ENCODE data around the gene RNF167.
A peak's percentile ranks its signal among the peaks of the same experiment; 100 is the strongest.

Gene RNF167

DNA sequence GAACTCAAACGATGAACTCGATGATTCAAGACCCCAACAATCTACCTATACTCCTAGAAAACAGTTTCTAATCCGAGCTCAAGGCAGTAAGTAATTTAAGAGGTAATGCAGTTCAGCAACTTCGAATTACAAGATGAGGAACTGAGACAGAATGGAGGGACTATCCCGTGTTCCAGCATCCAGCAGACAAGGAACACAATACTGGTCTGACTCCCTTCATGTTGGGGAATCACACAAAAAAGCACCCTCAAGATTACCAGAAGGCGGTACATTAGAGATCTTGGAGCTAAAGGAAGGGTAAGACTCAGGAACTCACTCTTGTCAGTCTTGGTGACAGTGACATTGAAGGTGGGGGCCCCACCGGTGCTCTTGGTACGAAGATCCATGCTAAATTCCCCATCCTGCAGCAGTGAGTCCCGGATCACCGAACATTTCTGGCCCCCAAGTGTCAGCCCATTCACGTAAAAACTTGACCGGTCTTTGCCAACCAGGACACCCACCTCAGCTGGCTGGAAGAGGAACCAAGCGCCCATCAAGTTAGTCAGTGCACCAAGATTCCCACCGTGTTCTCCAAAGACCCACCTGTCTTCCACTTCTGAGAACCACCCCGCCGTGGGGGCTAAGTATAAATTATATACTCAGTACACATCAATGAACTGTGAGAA is 6.4 kb downstream of the RNF167 start:
- Histone ChIP-seq H4K20me1 (ENCODE audit: insufficient read depth, low read length) (peaks cover 28% of the 10 kb centered on the region), H3K79me2 (ENCODE audit: low read length) (peaks cover 74% of the 10 kb centered on the region), H3K36me3 (replicated peaks; ENCODE audit: insufficient read depth, low read length) (no peaks in the 10 kb centered on the region), H3K27me3 (replicated peaks; ENCODE audit: insufficient read depth, low read length) (no peaks in the 10 kb centered on the region), H3K4me2 (ENCODE audit: low read depth, low read length) (peak overlapping the region; percentile 95), H3K27ac (ENCODE audit: low read length) (peak overlapping the region; percentile 54), H3K4me3 (ENCODE audit: low read length) (peak overlapping the region; percentile 99), H2AFZ (ENCODE audit: low read length) (no peak overlapping the region), H3F3A (ENCODE audit: insufficient read depth, low read length) (peaks cover 75% of the 10 kb centered on the region), H3K9ac (ENCODE audit: low read length) (peak overlapping the region; percentile 99), H3K9me2 (replicated peaks; ENCODE audit: insufficient read depth, low read length) (no peaks in the 10 kb centered on the region), H3K4me1 (ENCODE audit: low read length) (peaks cover 46% of the 10 kb centered on the region), H3K9me3 (replicated peaks; ENCODE audit: insufficient read depth, low read length) (no peaks in the 10 kb centered on the region)
- DNase-seq = no peak
- TF ChIP-seq EZH2 (optimal IDR thresholded peaks at IDR 0.05; ENCODE audit: low read depth, low read length) (no peak), EZH2phosphoT487 (IDR thresholded peaks at IDR 0.05; ENCODE audit: low read length) (no peak)
- TF ChIP-seq, protein P1, sequence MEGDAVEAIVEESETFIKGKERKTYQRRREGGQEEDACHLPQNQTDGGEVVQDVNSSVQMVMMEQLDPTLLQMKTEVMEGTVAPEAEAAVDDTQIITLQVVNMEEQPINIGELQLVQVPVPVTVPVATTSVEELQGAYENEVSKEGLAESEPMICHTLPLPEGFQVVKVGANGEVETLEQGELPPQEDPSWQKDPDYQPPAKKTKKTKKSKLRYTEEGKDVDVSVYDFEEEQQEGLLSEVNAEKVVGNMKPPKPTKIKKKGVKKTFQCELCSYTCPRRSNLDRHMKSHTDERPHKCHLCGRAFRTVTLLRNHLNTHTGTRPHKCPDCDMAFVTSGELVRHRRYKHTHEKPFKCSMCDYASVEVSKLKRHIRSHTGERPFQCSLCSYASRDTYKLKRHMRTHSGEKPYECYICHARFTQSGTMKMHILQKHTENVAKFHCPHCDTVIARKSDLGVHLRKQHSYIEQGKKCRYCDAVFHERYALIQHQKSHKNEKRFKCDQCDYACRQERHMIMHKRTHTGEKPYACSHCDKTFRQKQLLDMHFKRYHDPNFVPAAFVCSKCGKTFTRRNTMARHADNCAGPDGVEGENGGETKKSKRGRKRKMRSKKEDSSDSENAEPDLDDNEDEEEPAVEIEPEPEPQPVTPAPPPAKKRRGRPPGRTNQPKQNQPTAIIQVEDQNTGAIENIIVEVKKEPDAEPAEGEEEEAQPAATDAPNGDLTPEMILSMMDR (IDR thresholded peaks at IDR 0.05; ENCODE audit: low read length) = no peak

DNA sequence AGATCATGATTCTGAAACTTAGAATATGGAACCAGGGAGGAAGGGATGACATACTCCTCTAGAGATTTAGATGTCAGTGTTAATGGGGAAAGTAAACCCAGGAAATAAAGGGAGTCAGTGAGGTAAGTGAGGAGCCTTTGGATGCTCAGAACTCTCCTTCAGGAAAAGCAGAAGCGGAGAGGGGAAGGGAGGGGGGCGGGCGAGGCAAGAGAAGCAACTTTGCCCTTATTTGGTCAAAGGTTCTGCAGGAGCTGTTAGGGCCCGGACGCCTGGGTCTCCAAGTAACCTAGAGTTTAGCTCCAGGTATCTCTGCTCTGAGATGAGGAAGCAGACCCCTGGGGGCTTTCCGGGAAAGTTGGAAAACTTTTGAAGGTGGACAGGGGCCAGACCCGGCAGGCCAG is 6.9 kb downstream of the RNF167 start:
- Histone ChIP-seq H3K4me3 (ENCODE audit: low read length) (peak overlapping the region; percentile 99), H3K4me1 (ENCODE audit: low read length) (peaks cover 48% of the 10 kb centered on the region), H3K9me3 (replicated peaks; ENCODE audit: insufficient read depth, low read length) (no peaks in the 10 kb centered on the region), H3K9me2 (replicated peaks; ENCODE audit: insufficient read depth, low read length) (no peaks in the 10 kb centered on the region), H3K79me2 (ENCODE audit: low read length) (peaks cover 69% of the 10 kb centered on the region), H3K4me2 (ENCODE audit: low read depth, low read length) (peak overlapping the region; percentile 95), H3K36me3 (replicated peaks; ENCODE audit: insufficient read depth, low read length) (no peaks in the 10 kb centered on the region), H3K9ac (ENCODE audit: low read length) (peak overlapping the region; percentile 99), H3K27me3 (replicated peaks; ENCODE audit: insufficient read depth, low read length) (no peaks in the 10 kb centered on the region), H3K27ac (ENCODE audit: low read length) (peak overlapping the region; percentile 54), H4K20me1 (ENCODE audit: insufficient read depth, low read length) (peaks cover 28% of the 10 kb centered on the region), H2AFZ (ENCODE audit: low read length) (no peak overlapping the region), H3F3A (ENCODE audit: insufficient read depth, low read length) (peaks cover 75% of the 10 kb centered on the region)
- TF ChIP-seq, protein P1 (IDR thresholded peaks at IDR 0.05; ENCODE audit: low read length) = no peak
- TF ChIP-seq EZH2 (optimal IDR thresholded peaks at IDR 0.05; ENCODE audit: low read depth, low read length) (no peak), EZH2phosphoT487 (IDR thresholded peaks at IDR 0.05; ENCODE audit: low read length) (no peak)
- DNase-seq = no peak

DNA sequence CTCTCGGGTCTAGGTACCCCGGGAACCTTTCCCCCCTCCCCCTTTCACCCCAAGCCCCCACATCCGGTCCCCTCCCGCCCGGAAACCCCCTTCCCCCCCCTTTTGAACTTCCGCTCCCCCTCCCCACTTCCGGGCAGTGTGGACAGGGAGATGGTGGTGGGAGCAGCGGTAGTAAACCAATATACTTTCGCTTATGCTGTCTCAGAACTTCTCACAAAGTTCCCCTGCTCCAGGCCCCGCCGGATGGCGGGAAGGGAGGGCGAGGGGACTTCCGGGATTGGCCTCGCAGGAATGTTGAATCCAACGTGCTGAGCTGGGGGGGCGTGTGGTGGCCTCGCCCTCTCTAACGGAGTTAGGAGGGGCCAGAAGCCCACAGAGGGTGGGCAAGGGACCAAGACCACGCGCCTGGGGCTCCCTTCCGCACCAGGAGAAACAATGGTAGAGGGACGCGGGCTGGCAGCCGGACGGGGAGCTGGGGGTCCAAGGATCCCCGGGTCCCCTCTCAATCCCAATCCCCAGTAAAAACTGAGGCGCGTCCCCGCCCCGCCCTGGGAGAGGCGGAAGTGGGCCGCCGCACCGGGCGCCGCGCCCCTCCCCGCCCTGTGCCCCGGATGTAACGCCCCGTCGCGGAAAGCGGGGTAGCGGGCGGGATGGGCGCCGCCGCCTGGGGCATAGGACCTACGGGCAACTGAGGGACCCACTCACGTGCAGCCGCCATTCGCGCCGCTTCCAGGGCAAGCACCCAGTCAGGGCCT is 7.5 kb downstream of the RNF167 start:
- H3K9ac ChIP-seq (ENCODE audit: low read length) = peak overlapping the region; percentile 99
- H3K9me3 ChIP-seq (replicated peaks; ENCODE audit: insufficient read depth, low read length) = no peaks in the 10 kb centered on the region
- peak overlapping the region; percentile 99 for H3K4me3 ChIP-seq (ENCODE audit: low read length)
- TF ChIP-seq, protein P1 (IDR thresholded peaks at IDR 0.05; ENCODE audit: low read length) = no peak
- TF ChIP-seq EZH2 (optimal IDR thresholded peaks at IDR 0.05; ENCODE audit: low read depth, low read length) (no peak), EZH2phosphoT487 (IDR thresholded peaks at IDR 0.05; ENCODE audit: low read length) (no peak)
- H3K27ac ChIP-seq (ENCODE audit: low read length) = peak overlapping the region; percentile 100
- H3K36me3 ChIP-seq (replicated peaks; ENCODE audit: insufficient read depth, low read length) = no peaks in the 10 kb centered on the region
- peaks cover 28% of the 10 kb centered on the region for H4K20me1 ChIP-seq (ENCODE audit: insufficient read depth, low read length)
- H3K4me2 ChIP-seq (ENCODE audit: low read depth, low read length) = peak overlapping the region; percentile 95
- no peaks in the 10 kb centered on the region for H3K27me3 ChIP-seq (replicated peaks; ENCODE audit: insufficient read depth, low read length)
- H3K79me2 ChIP-seq (ENCODE audit: low read length) = peaks cover 63% of the 10 kb centered on the region
- H3F3A ChIP-seq (ENCODE audit: insufficient read depth, low read length) = peaks cover 71% of the 10 kb centered on the region
- H3K9me2 ChIP-seq (replicated peaks; ENCODE audit: insufficient read depth, low read length) = no peaks in the 10 kb centered on the region
- DNase-seq = peak; percentile 59
- H2AFZ ChIP-seq (ENCODE audit: low read length) = 0 out of 2 replicates have a peak overlapping the region, but pooled peaks have one; percentile 19
- peaks cover 43% of the 10 kb centered on the region for H3K4me1 ChIP-seq (ENCODE audit: low read length)

Data from MM.1S (cell line).